GM19455 (cell line): ENCODE measurements around the gene MSANTD2.

Experiments
- ATAC-seq: cut with Tn5 transposase; IDR thresholded peaks from one replicate; pipeline ENCODE4 v1.9.1; 2021; ENCODE audit not compliant: unreplicated experiment

The MSANTD2 gene

GRCh38 chr11:124821995-124822730, 22.0 kb upstream of the MSANTD2 start:
- no peak for ATAC-seq

- no peak for ATAC-seq
Measured at GRCh38 chr11:124817036-124817435, 16.8 kb upstream of the MSANTD2 start.

GRCh38 chr11:124814739-124815138, 14.5 kb upstream of the MSANTD2 start:
- no peak for ATAC-seq

- no peak for ATAC-seq
Measured at GRCh38 chr11:124812876-124813275, 12.7 kb upstream of the MSANTD2 start.

- ATAC-seq, result no peak
Measured at GRCh38 chr11:124811399-124812125, 11.4 kb upstream of the MSANTD2 start.

- ATAC-seq, result no peak
Measured at GRCh38 chr11:124807660-124808270, 7.6 kb upstream of the MSANTD2 start.

- ATAC-seq, result no peak
Measured at GRCh38 chr11:124807201-124807600, 7.0 kb upstream of the MSANTD2 start.

GRCh38 chr11:124804884-124805283, 4.7 kb upstream of the MSANTD2 start:
- no peak for ATAC-seq

GRCh38 chr11:124801636-124802312, 1.6 kb upstream of the MSANTD2 start:
- ATAC-seq, result no peak

- no peak for ATAC-seq
Measured at GRCh38 chr11:124801014-124801413, 808 bp upstream of the MSANTD2 start.

- ATAC-seq, result peak; percentile 48
Measured at GRCh38 chr11:124799348-124800225, 619 bp downstream of the MSANTD2 start.

GRCh38 chr11:124798991-124799347, 1.2 kb downstream of the MSANTD2 start:
- peak; percentile 24 for ATAC-seq

GRCh38 chr11:124796312-124796711, 3.9 kb downstream of the MSANTD2 start:
- no peak for ATAC-seq

GRCh38 chr11:124793466-124794278, 6.5 kb downstream of the MSANTD2 start:
- peak; percentile 45 for ATAC-seq

GRCh38 chr11:124791626-124792341, 8.4 kb downstream of the MSANTD2 start:
- peak; percentile 84 for ATAC-seq

GRCh38 chr11:124788521-124788920, 11.7 kb downstream of the MSANTD2 start:
- no peak for ATAC-seq

GRCh38 chr11:124784051-124784450, 16.2 kb downstream of the MSANTD2 start:
- no peak for ATAC-seq

GRCh38 chr11:124783002-124783401, 17.2 kb downstream of the MSANTD2 start:
- ATAC-seq, result no peak

GRCh38 chr11:124779568-124779967, 20.6 kb downstream of the MSANTD2 start:
- ATAC-seq, result no peak
